DND-41 (cell line): ENCODE measurements around the gene BMERB1.
"Not testable (repeated sequence)": the region's sequence is repeated elsewhere in the genome, so short reads cannot be mapped to it uniquely, and the experiment has no call there.

Experiments
- CTCF ChIP-seq: IDR thresholded peaks from 2 replicates; pipeline ENCODE4 v1.5.1; 2012; ENCODE audit warnings: borderline replicate concordance, low read length, moderate library complexity, mild to moderate bottlenecking; ENCODE audit not compliant: poor library complexity, severe bottlenecking; ENCODE audit errors: extremely low read depth
- EZH2 ChIP-seq: IDR thresholded peaks from 3 replicates; pipeline ENCODE4 v1.6.1; 2012; ENCODE audit warnings: borderline replicate concordance, low read depth, mild to moderate bottlenecking, moderate library complexity, low read length, inconsistent platforms; ENCODE audit not compliant: severe bottlenecking

- not testable (repeated sequence) for TF ChIP-seq CTCF, EZH2
Observed at GRCh38 chr16:15421696-15422095, 12.7 kb upstream of the BMERB1 start.
